Measurements from ENCODE around the gene SORCS1.

SORCS1 gene

GRCh38 chr10:106757521-106757920, 407.0 kb downstream of the SORCS1 start:
- Histone ChIP-seq H3K4ac (ENCODE audit: low read depth, low read length) (no peak overlapping the region), H3K4me1 (ENCODE audit: control insufficient read depth, low read depth, low read length) (no peaks in the 10 kb centered on the region), H2BK15ac (replicated peaks; ENCODE audit: low read depth) (no peak overlapping the region), H4K8ac (ENCODE audit: low read depth, low read length) (no peak overlapping the region), H2AK5ac (ENCODE audit: low read length) (no peak overlapping the region), H2BK120ac (ENCODE audit: low read depth, low read length) (no peak overlapping the region), H2BK5ac (ENCODE audit: low read length) (no peak overlapping the region), H3K56ac (ENCODE audit: low read length) (no peak overlapping the region), H3K9ac (ENCODE audit: low read length) (no peak overlapping the region), H3K79me1 (ENCODE audit: low read length) (no peaks in the 10 kb centered on the region), H3K4me3 (ENCODE audit: low read length) (no peak overlapping the region), H3K27ac (ENCODE audit: low read depth, low read length) (no peak overlapping the region), H3K18ac (ENCODE audit: low read length) (no peak overlapping the region), H3K79me2 (ENCODE audit: control insufficient read depth, insufficient read depth, low read length) (no peaks in the 10 kb centered on the region), H3K4me2 (ENCODE audit: low read length) (no peak overlapping the region), H4K5ac (ENCODE audit: low read length) (no peak overlapping the region), H3K27me3 (ENCODE audit: insufficient read depth, low read length, poor library complexity) (no peaks in the 10 kb centered on the region), H3K36me3 (ENCODE audit: control insufficient read depth, insufficient read depth, low read length) (no peaks in the 10 kb centered on the region), H3K23ac (ENCODE audit: low read length) (no peak overlapping the region)
- no peak for DNase-seq
- WGBS (ENCODE audit: extremely low coverage, insufficient coverage, low lambda C conversion rate) = no CpG with 5 or more reads among the region's 3 CpGs

- WGBS (ENCODE audit: extremely low coverage, insufficient coverage, low lambda C conversion rate) = no CpG with 5 or more reads among the region's 5 CpGs
- H2BK120ac ChIP-seq (ENCODE audit: low read depth, low read length) = peak overlapping the region; percentile 28
- H3K36me3 ChIP-seq (ENCODE audit: control insufficient read depth, insufficient read depth, low read length) = no peaks in the 10 kb centered on the region
- no peak overlapping the region for H3K56ac ChIP-seq (ENCODE audit: low read length)
- H3K27ac ChIP-seq (ENCODE audit: low read depth, low read length) = no peak overlapping the region
- H4K5ac ChIP-seq (ENCODE audit: low read length) = no peak overlapping the region
- H4K8ac ChIP-seq (ENCODE audit: low read depth, low read length) = no peak overlapping the region
- no peak overlapping the region for H3K18ac ChIP-seq (ENCODE audit: low read length)
- H3K4ac ChIP-seq (ENCODE audit: low read depth, low read length) = no peak overlapping the region
- no peak overlapping the region for H3K23ac ChIP-seq (ENCODE audit: low read length)
- no peak overlapping the region for H2AK5ac ChIP-seq (ENCODE audit: low read length)
- H3K4me2 ChIP-seq (ENCODE audit: low read length) = no peak overlapping the region
- no peak overlapping the region for H3K9ac ChIP-seq (ENCODE audit: low read length)
- H3K4me3 ChIP-seq (ENCODE audit: low read length) = no peak overlapping the region
- no peaks in the 10 kb centered on the region for H3K27me3 ChIP-seq (ENCODE audit: insufficient read depth, low read length, poor library complexity)
- no peaks in the 10 kb centered on the region for H3K79me1 ChIP-seq (ENCODE audit: low read length)
- no peaks in the 10 kb centered on the region for H3K79me2 ChIP-seq (ENCODE audit: control insufficient read depth, insufficient read depth, low read length)
- no peak overlapping the region for H2BK5ac ChIP-seq (ENCODE audit: low read length)
- no peak overlapping the region for H2BK15ac ChIP-seq (replicated peaks; ENCODE audit: low read depth)
- H3K4me1 ChIP-seq (ENCODE audit: control insufficient read depth, low read depth, low read length) = no peaks in the 10 kb centered on the region
- no peak for DNase-seq
Observed at GRCh38 chr10:106751091-106751490, 413.4 kb downstream of the SORCS1 start.

DNA sequence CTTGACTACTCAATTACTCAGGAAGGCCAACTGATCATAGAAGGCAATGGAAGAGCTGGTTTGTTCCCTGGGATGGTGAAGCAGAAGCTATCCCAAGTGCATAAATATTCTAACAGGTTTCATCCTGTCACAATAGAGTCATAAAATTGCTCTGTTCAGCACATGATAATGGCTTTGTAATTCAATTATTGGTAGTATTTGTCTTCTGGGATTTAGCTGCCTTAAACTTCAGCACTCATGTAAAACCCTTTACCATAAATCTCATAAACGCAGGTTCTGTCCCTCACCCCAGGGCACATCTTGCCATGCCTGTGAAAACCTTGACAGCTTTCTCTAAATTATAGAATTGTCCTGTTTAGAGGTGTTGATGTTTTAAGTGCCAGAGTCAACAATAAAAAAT, 417.6 kb downstream of the SORCS1 start:
- Histone ChIP-seq H3K79me1 (ENCODE audit: low read length) (no peaks in the 10 kb centered on the region), H2BK120ac (ENCODE audit: low read depth, low read length) (no peak overlapping the region), H3K79me2 (ENCODE audit: control insufficient read depth, insufficient read depth, low read length) (no peaks in the 10 kb centered on the region), H4K8ac (ENCODE audit: low read depth, low read length) (no peak overlapping the region), H3K4me3 (ENCODE audit: low read length) (no peak overlapping the region), H3K56ac (ENCODE audit: low read length) (no peak overlapping the region), H2AK5ac (ENCODE audit: low read length) (no peak overlapping the region), H2BK5ac (ENCODE audit: low read length) (no peak overlapping the region), H3K4me1 (ENCODE audit: control insufficient read depth, low read depth, low read length) (no peaks in the 10 kb centered on the region), H3K4me2 (ENCODE audit: low read length) (no peak overlapping the region), H3K27me3 (ENCODE audit: insufficient read depth, low read length, poor library complexity) (no peaks in the 10 kb centered on the region), H3K27ac (ENCODE audit: low read depth, low read length) (no peak overlapping the region), H4K5ac (ENCODE audit: low read length) (no peak overlapping the region), H3K4ac (ENCODE audit: low read depth, low read length) (no peak overlapping the region), H3K9ac (ENCODE audit: low read length) (no peak overlapping the region), H3K36me3 (ENCODE audit: control insufficient read depth, insufficient read depth, low read length) (no peaks in the 10 kb centered on the region), H2BK15ac (replicated peaks; ENCODE audit: low read depth) (no peak overlapping the region), H3K18ac (ENCODE audit: low read length) (no peak overlapping the region), H3K23ac (ENCODE audit: low read length) (no peak overlapping the region)
- no peak for DNase-seq
- no CpG with 5 or more reads among the region's 1 CpG for WGBS (ENCODE audit: extremely low coverage, insufficient coverage, low lambda C conversion rate)

DNA sequence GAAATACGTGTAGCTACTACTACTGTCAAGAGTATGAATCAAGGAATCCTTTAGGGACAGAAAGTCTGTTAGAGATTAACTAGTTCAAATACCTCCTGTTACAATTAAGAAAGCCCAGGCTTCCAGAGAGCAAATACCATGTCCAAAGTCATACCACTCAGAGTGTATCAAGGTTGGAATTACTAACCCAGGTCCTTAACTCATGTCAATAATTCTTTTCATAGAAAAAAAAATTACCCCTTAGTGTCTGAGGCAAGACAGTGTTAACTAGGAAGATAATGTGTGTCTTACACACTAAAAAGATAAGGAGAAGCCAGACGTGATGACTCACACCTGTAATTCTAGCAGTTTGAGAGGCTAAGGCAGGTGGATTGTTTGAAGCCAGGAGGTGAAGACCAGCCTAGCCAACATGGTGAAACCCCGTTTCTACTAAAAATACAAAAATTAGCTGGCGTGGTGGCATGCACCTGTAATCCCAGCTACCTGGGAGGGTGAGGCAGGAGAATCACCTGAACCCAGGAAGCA, 423.4 kb downstream of the SORCS1 start:
- Histone ChIP-seq H3K23ac (ENCODE audit: low read length) (no peak overlapping the region), H3K79me1 (ENCODE audit: low read length) (no peaks in the 10 kb centered on the region), H3K4me2 (ENCODE audit: low read length) (no peak overlapping the region), H3K79me2 (ENCODE audit: control insufficient read depth, insufficient read depth, low read length) (no peaks in the 10 kb centered on the region), H3K27ac (ENCODE audit: low read depth, low read length) (no peak overlapping the region), H3K18ac (ENCODE audit: low read length) (no peak overlapping the region), H2BK120ac (ENCODE audit: low read depth, low read length) (no peak overlapping the region), H2BK15ac (replicated peaks; ENCODE audit: low read depth) (no peak overlapping the region), H3K9ac (ENCODE audit: low read length) (no peak overlapping the region), H4K5ac (ENCODE audit: low read length) (no peak overlapping the region), H3K36me3 (ENCODE audit: control insufficient read depth, insufficient read depth, low read length) (no peaks in the 10 kb centered on the region), H3K27me3 (ENCODE audit: insufficient read depth, low read length, poor library complexity) (no peaks in the 10 kb centered on the region), H3K4ac (ENCODE audit: low read depth, low read length) (no peak overlapping the region), H4K8ac (ENCODE audit: low read depth, low read length) (no peak overlapping the region), H3K56ac (ENCODE audit: low read length) (no peak overlapping the region), H2BK5ac (ENCODE audit: low read length) (no peak overlapping the region), H3K4me1 (ENCODE audit: control insufficient read depth, low read depth, low read length) (no peaks in the 10 kb centered on the region), H2AK5ac (ENCODE audit: low read length) (no peak overlapping the region), H3K4me3 (ENCODE audit: low read length) (no peak overlapping the region)
- 100% methylated on average over 1 of the region's 4 CpGs for WGBS (ENCODE audit: extremely low coverage, insufficient coverage, low lambda C conversion rate)
- DNase-seq = peak; percentile 31

- Histone ChIP-seq H3K4me1 (ENCODE audit: control insufficient read depth, low read depth, low read length) (no peaks in the 10 kb centered on the region), H4K5ac (ENCODE audit: low read length) (no peak overlapping the region), H2AK5ac (ENCODE audit: low read length) (no peak overlapping the region), H3K18ac (ENCODE audit: low read length) (no peak overlapping the region), H3K4me3 (ENCODE audit: low read length) (no peak overlapping the region), H3K27ac (ENCODE audit: low read depth, low read length) (no peak overlapping the region), H3K79me2 (ENCODE audit: control insufficient read depth, insufficient read depth, low read length) (no peaks in the 10 kb centered on the region), H3K23ac (ENCODE audit: low read length) (no peak overlapping the region), H3K36me3 (ENCODE audit: control insufficient read depth, insufficient read depth, low read length) (no peaks in the 10 kb centered on the region), H4K8ac (ENCODE audit: low read depth, low read length) (no peak overlapping the region), H3K4me2 (ENCODE audit: low read length) (no peak overlapping the region), H2BK120ac (ENCODE audit: low read depth, low read length) (no peak overlapping the region), H2BK5ac (ENCODE audit: low read length) (no peak overlapping the region), H3K9ac (ENCODE audit: low read length) (no peak overlapping the region), H3K79me1 (ENCODE audit: low read length) (no peaks in the 10 kb centered on the region), H2BK15ac (replicated peaks; ENCODE audit: low read depth) (no peak overlapping the region), H3K27me3 (ENCODE audit: insufficient read depth, low read length, poor library complexity) (no peaks in the 10 kb centered on the region), H3K56ac (ENCODE audit: low read length) (no peak overlapping the region), H3K4ac (ENCODE audit: low read depth, low read length) (no peak overlapping the region)
- DNase-seq = no peak
- WGBS (ENCODE audit: extremely low coverage, insufficient coverage, low lambda C conversion rate) = no CpG with 5 or more reads among the region's 1 CpG
Observed at GRCh38 chr10:106740071-106740470, 424.4 kb downstream of the SORCS1 start.

DNA sequence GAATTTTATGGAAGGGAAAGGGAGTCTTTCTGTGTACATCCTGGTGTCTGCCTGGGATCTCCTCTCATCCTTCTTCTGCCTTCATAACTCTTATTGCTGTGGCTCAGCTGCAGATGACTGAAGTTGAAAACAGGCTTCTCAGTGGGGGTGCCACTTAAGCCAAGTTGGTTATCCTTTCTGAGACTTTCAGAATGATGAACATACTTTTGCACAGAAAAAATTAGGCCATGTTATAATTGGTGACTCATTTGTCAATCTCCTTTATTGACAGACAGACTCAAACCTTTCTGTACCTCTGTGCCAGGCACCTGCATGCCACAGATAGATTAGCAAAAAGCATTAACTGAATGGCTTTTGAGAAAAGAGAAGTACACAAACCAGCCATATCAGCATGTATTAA, 430.3 kb downstream of the SORCS1 start:
- no peak overlapping the region for H2AK5ac ChIP-seq (ENCODE audit: low read length)
- no peak overlapping the region for H3K56ac ChIP-seq (ENCODE audit: low read length)
- no peaks in the 10 kb centered on the region for H3K79me2 ChIP-seq (ENCODE audit: control insufficient read depth, insufficient read depth, low read length)
- H3K23ac ChIP-seq (ENCODE audit: low read length) = no peak overlapping the region
- H3K4ac ChIP-seq (ENCODE audit: low read depth, low read length) = no peak overlapping the region
- H2BK5ac ChIP-seq (ENCODE audit: low read length) = no peak overlapping the region
- H3K36me3 ChIP-seq (ENCODE audit: control insufficient read depth, insufficient read depth, low read length) = no peaks in the 10 kb centered on the region
- H4K8ac ChIP-seq (ENCODE audit: low read depth, low read length) = no peak overlapping the region
- no peak overlapping the region for H3K9ac ChIP-seq (ENCODE audit: low read length)
- H2BK120ac ChIP-seq (ENCODE audit: low read depth, low read length) = no peak overlapping the region
- H3K27me3 ChIP-seq (ENCODE audit: insufficient read depth, low read length, poor library complexity) = no peaks in the 10 kb centered on the region
- H3K4me3 ChIP-seq (ENCODE audit: low read length) = no peak overlapping the region
- H3K4me2 ChIP-seq (ENCODE audit: low read length) = no peak overlapping the region
- no peaks in the 10 kb centered on the region for H3K79me1 ChIP-seq (ENCODE audit: low read length)
- DNase-seq = no peak
- H3K4me1 ChIP-seq (ENCODE audit: control insufficient read depth, low read depth, low read length) = peaks cover 2% of the 10 kb centered on the region
- H3K27ac ChIP-seq (ENCODE audit: low read depth, low read length) = no peak overlapping the region
- H4K5ac ChIP-seq (ENCODE audit: low read length) = no peak overlapping the region
- no peak overlapping the region for H2BK15ac ChIP-seq (replicated peaks; ENCODE audit: low read depth)
- no peak overlapping the region for H3K18ac ChIP-seq (ENCODE audit: low read length)

Data from mesendoderm (in vitro differentiated cells).